Omental fat pad (tissue), 4 donors: ENCODE results near the gene NCAM1. TPM values are rescaled to one million over a fixed set of nuclear protein-coding genes. Genes with fewer than 3 reads are reported as not detected.

Experiments
- ATAC-seq: fragments of 150-250 bp; one replicate; pipeline ENCODE4 v1.9.1; 2016; ENCODE audit warnings: mild to moderate bottlenecking, moderate library complexity; ENCODE audit not compliant: low FRiP score
- DNase-seq: peaks from one replicate; pipeline ENCODE4 v3.0.0-alpha.2; 2019; ENCODE audit warnings: low spot score
- CTCF ChIP-seq, 3 donors: fragments of 450-650 bp; IDR thresholded peaks; one replicate each; pipeline ENCODE4 v1.5.1; 2016 to 2017; ENCODE audit warnings: antibody characterized with exemption in 3 of 3, mild to moderate bottlenecking in 3 of 3, moderate library complexity in 2 of 3
- total RNA-seq, 4 donors: library from RNA; depleted of rRNA; stranded (reverse); fragments of >200 nt; gene quantifications; one replicate each; pipeline ENCODE4 v1.1.0, GENCODE V29; 2016

NCAM1 gene
- total RNA-seq, 4 donors from 2014 or later: 3.8 to 10.9 (median 7.9) TPM

GRCh38 chr11:113249786-113250185, 288.6 kb downstream of the NCAM1 start:
- no peak for ATAC-seq
- DNase-seq: no peak
- no peak for TF ChIP-seq CTCF (IDR thresholded peaks at IDR 0.05)

DNA sequence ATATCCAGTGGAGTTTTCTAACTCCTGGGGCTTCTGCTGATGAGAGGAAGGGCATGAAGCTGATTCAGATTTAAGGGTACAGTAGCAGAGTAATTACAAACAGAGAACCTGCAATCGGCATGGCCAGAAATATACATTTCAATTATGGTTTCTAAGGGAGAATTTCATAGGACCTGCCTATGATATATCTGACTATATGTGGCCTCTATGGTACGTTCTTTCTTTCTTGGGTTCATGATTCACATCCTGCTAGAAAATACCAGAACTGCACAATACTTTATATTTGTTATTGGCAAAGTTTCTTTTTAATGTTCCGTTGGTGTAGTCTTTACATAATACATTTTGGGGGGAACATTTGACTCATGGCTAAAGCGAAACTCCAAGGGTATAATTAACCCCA, 290.1 kb downstream of the NCAM1 start:
- no peak for TF ChIP-seq CTCF (IDR thresholded peaks at IDR 0.05)
- ATAC-seq: no peak

GRCh38 chr11:113253406-113253805, 292.2 kb downstream of the NCAM1 start:
- DNase-seq: no peak
- no peak for ATAC-seq
- TF ChIP-seq CTCF (IDR thresholded peaks at IDR 0.05): no peak

More for the DNA sequence above, 290.1 kb downstream of the NCAM1 start:
- DNase-seq: no peak

DNA sequence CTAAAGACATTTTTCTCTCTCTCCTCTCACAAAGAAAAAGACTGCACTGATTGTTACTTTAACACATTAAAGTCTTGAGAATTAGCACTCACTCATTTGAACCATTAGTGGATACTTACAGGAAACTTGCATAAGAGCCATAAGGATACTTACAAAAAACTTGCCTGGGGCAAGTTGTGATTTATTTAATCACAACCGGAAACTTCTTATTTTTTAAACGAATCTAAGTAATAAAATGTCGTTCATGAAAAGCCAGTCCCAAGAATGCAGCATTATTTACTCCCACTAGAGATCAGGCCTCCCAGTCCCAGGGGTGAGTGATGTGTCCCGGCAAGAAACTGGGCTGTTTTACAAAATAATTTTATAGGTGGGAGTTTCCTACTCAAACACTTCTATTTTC, 293.9 kb downstream of the NCAM1 start:
- TF ChIP-seq CTCF (IDR thresholded peaks at IDR 0.05): no peak
- ATAC-seq (no peak), DNase-seq (no peak)

GRCh38 chr11:113255741-113256140, 294.5 kb downstream of the NCAM1 start:
- DNase-seq (no peak), ATAC-seq (no peak)
- TF ChIP-seq CTCF (IDR thresholded peaks at IDR 0.05): no peak

DNA sequence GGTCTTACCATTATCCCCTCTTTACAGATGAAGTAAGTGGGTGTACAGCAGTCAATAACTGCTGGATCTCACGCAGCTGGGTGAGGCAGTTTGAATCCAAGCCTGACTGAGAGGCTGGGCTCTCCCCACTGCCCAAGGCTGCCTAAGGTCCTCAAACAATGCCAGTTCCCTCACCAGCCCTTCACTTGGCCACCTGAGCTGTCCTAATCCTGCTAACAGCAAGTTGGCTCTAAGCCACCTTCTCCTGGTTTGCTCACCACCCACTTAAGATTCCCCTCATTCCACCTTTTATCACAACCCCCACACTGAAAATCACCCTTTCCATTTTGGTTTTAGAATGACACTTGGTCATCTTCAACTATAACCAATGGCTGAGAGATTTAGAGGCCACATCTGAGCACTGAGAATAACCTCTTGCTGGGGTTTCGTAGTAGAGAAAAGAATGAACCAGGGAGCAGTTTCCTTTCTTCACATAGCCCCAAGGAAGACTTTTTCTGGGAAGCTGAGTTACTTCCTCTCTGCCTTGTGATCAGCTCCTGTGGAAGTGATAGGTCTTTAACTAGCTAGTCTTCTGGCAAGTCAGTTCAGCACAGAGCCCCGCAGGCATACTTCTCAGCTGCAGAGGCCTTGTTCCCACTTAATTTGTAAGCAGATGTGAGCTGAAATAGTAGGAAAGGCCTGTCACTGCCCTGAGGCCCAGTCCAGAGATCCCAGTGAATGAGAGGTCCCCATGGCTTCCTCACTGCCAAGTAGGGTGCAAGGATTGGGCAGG, 295.4 kb downstream of the NCAM1 start:
- ATAC-seq: no peak
- no peak for DNase-seq
- TF ChIP-seq CTCF (IDR thresholded peaks at IDR 0.05): no peak

- ATAC-seq (no peak), DNase-seq (no peak)
- TF ChIP-seq CTCF (IDR thresholded peaks at IDR 0.05): no peak
Observed at GRCh38 chr11:113260096-113260425, 298.8 kb downstream of the NCAM1 start.
